K562 (cell line): ENCODE results near the gene PTPN13. TPM values are rescaled to one million over a fixed set of nuclear protein-coding genes. Genes with fewer than 3 reads are reported as not detected.

Source experiments
- ATAC-seq: fragments of 200-7000 bp; cut with Tn5 transposase; 3 replicates; pipeline ENCODE4 v1.9.1; 2020; ENCODE audit warnings: moderate library complexity
- BruUV-seq: library from RNA; stranded (reverse); fragments of 400-500 nt; replicated peaks from 2 replicates; lab custom pipeline; 2021; lab: Mats Ljungman, UMichigan
- CTCF ChIA-PET: fragments of 300-600 bp; formaldehyde crosslinking; extraction: SDS; loops from one replicate; lab custom pipeline; 2021; ENCODE audit warnings: low intra/inter-chr PET ratio; lab: Yijun Ruan, JAX
- POLR2A ChIA-PET: fragments of 300-600, 350-650 bp; sonication (Branson Sonifier 250); formaldehyde crosslinking; extraction: SDS; loops from one replicate; lab custom pipeline; 2021; ENCODE audit warnings: antibody characterized with exemption, inconsistent platforms; lab: Yijun Ruan, JAX
- DNase-seq, 4 experiments: peaks; one replicate each; pipeline versions ENCODE4 v3.0.0 to v3.0.0-alpha.2; 2011 to 2018; ENCODE audit warnings: low spot score in 3 of 4, mixed read lengths in 3 of 4; ENCODE audit errors: extremely low read depth in 1 of 4
- FAIRE-seq: peaks from 2 replicates; lab custom pipeline; 2011; peaks lifted over from hg19 to GRCh38; lab: Jason Lieb, UNC
- H2AFZ ChIP-seq: 2 replicates; pipeline ENCODE4 v1.6.0; 2011; ENCODE audit warnings: low read depth, low read length, control low read depth, inconsistent platforms
- H3K27ac ChIP-seq: fragments of 200-600 bp; 3 replicates; pipeline ENCODE4 v1.8.0; 2011; ENCODE audit warnings: low read depth, mild to moderate bottlenecking, control low read depth, inconsistent platforms, low read length, moderate library complexity, mixed read lengths; ENCODE audit errors: extremely low read depth
- H3K27me3 ChIP-seq, 2 experiments: fragments of 300-600 bp in 1 of 2; 2 replicates in 1 of 2; 3 replicates in 1 of 2; pipeline versions ENCODE4 v1.6.0 to v1.8.0; 2011; ENCODE audit warnings: inconsistent platforms in 2 of 2, low read length in 2 of 2, mild to moderate bottlenecking in 1 of 2, mixed read lengths in 1 of 2, moderate library complexity in 1 of 2; ENCODE audit not compliant: control insufficient read depth in 2 of 2, insufficient read depth in 2 of 2
- H3K36me3 ChIP-seq: fragments of 300-600 bp; 3 replicates; pipeline ENCODE4 v1.8.0; 2011; ENCODE audit warnings: mild to moderate bottlenecking, low read length, inconsistent platforms; ENCODE audit not compliant: control insufficient read depth, insufficient read depth
- H3K4me1 ChIP-seq, 2 experiments: fragments of 200-600 bp in 1 of 2; replicated peaks in 1 of 2; 2 replicates in 1 of 2; 3 replicates in 1 of 2; pipeline versions ENCODE4 v1.5.1 to v1.8.0; 2011; ENCODE audit warnings: inconsistent platforms in 2 of 2, low read length in 2 of 2, mild to moderate bottlenecking in 1 of 2, mixed read lengths in 1 of 2, moderate library complexity in 1 of 2; ENCODE audit not compliant: control insufficient read depth in 2 of 2, insufficient read depth in 2 of 2
- H3K4me2 ChIP-seq: 2 replicates; pipeline ENCODE4 v1.6.1; 2011; ENCODE audit warnings: low read length, control low read depth, inconsistent platforms, mixed read lengths; ENCODE audit not compliant: insufficient read depth
- H3K4me3 ChIP-seq: fragments of 200-600 bp; sonication (generic), shearing (Covaris generic); 2 replicates; pipeline ENCODE4 v1.5.1; 2016; ENCODE audit warnings: control low read depth, inconsistent platforms
- H3K79me2 ChIP-seq: fragments of 200-600 bp; 3 replicates; pipeline ENCODE4 v1.8.0; 2011; ENCODE audit warnings: low read length, inconsistent platforms; ENCODE audit not compliant: control insufficient read depth, insufficient read depth
- H3K9ac ChIP-seq, 2 experiments: 2 replicates each; pipeline versions ENCODE4 v1.6.0 to v1.6.1; 2011; ENCODE audit warnings: low read depth in 2 of 2, low read length in 2 of 2, control low read depth in 1 of 2, inconsistent platforms in 1 of 2, mild to moderate bottlenecking in 1 of 2, mixed read lengths in 1 of 2; ENCODE audit not compliant: insufficient read depth in 1 of 2
- H3K9me1 ChIP-seq: one replicate; pipeline ENCODE4 v1.6.0; 2011; ENCODE audit warnings: inconsistent platforms, mild to moderate bottlenecking, low read length, moderate library complexity; ENCODE audit not compliant: control insufficient read depth, insufficient read depth
- H3K9me3 ChIP-seq: replicated peaks from 2 replicates; pipeline ENCODE4 v1.5.1; 2011; ENCODE audit warnings: low read depth, low read length, inconsistent platforms; ENCODE audit not compliant: control insufficient read depth, insufficient read depth
- H4K20me1 ChIP-seq: replicated peaks from 2 replicates; pipeline ENCODE4 v1.6.1; 2011; ENCODE audit warnings: low read length, inconsistent platforms, mixed read lengths; ENCODE audit not compliant: control insufficient read depth, insufficient read depth
- CREM ChIP-seq: IDR thresholded peaks from 2 replicates; pipeline ENCODE4 v1.6.1; 2014; ENCODE audit warnings: antibody characterized with exemption, low read depth
- GMEB1 ChIP-seq: fragments of 250-450 bp; sonication (Bioruptor Pico); IDR thresholded peaks from 2 replicates; pipeline ENCODE4 v1.4.0; 2020; ENCODE audit warnings: mild to moderate bottlenecking
- KLF10 ChIP-seq: fragments of 250-450 bp; sonication (Bioruptor Pico); IDR thresholded peaks from 2 replicates; pipeline ENCODE4 v1.6.1; 2021; ENCODE audit warnings: matching md5 sums
- RAD51 ChIP-seq: fragments of 450-650 bp; IDR thresholded peaks from 2 replicates; pipeline ENCODE4 v1.7.1; 2016; ENCODE audit warnings: low read depth, mild to moderate bottlenecking, borderline replicate concordance
- SMARCB1 ChIP-seq: IDR thresholded peaks from 2 replicates; pipeline ENCODE4 v1.6.1; 2011; ENCODE audit warnings: improper control_type of control experiment, low read depth; ENCODE audit not compliant: insufficient read length
- THRAP3 ChIP-seq: fragments of 450-650 bp; IDR thresholded peaks from 2 replicates; pipeline ENCODE4 v1.6.1; 2016; ENCODE audit warnings: mild to moderate bottlenecking, inconsistent platforms, borderline replicate concordance
- USF2 ChIP-seq: sonication (generic); formaldehyde crosslinking; IDR thresholded peaks from 2 replicates; pipeline ENCODE4 v1.5.0; 2020; ENCODE audit warnings: missing genetic modification reagents
- ZBTB17 ChIP-seq: fragments of 450-650 bp; formaldehyde crosslinking; IDR thresholded peaks from 2 replicates; pipeline ENCODE4 v1.4.0; 2020; ENCODE audit warnings: mild to moderate bottlenecking
- ZFPM2 ChIP-seq: fragments of 250-450 bp; sonication (Bioruptor Pico); IDR thresholded peaks from 2 replicates; pipeline ENCODE4 v1.5.1; 2022; ENCODE audit warnings: mild to moderate bottlenecking
- ZNF584 ChIP-seq: fragments of 200-800 bp; sonication (Bioruptor generic); IDR thresholded peaks from 2 replicates; pipeline ENCODE4 v1.6.1; 2016; ENCODE audit warnings: low read depth, mild to moderate bottlenecking, missing genetic modification characterization, missing compliant biosample characterization
- WGBS: fragments of 100-300 bp; shearing (Covaris generic); methylation state at CpG from one replicate; pipeline ENCODE4 v1.1.6; 2016; ENCODE audit warnings: low coverage, mixed read lengths; ENCODE audit not compliant: insufficient coverage; ENCODE audit errors: missing lambda C conversion rate; 5-methylcytosine and 5-hydroxymethylcytosine counted together
- in situ Hi-C: fragments of 300-500 bp; cut with MboI; formaldehyde crosslinking; loops from 4 replicates; pipeline ENCODE4 v1.15.0; 2018; ENCODE audit warnings: inconsistent platforms, mixed read lengths
- intact Hi-C: fragments of 100-400 bp; cut with micrococcal nuclease; formaldehyde crosslinking; loops from 2 replicates; pipeline ENCODE4 v1.14.2; 2022
- polyA plus RNA-seq, 8 experiments: library from polyadenylated mRNA; depleted of rRNA in 4 of 8; stranded (reverse) in 5 of 8; unstranded in 3 of 8; fragments of >200 nt; fragmentation: Nextera tagmentation in 2 of 8; fragmentation: Illumina TruSeq in 1 of 8; extraction: Ambion mirVana in 2 of 8; extraction: Trizol in 1 of 8; gene quantifications; 2 replicates each; pipeline versions ENCODE4 v1.2.1 to v1.2.3, GENCODE V29; 2011 to 2014; ENCODE audit warnings: inconsistent platforms in 1 of 8, missing spikeins in 1 of 8
- total RNA-seq, 7 experiments: library from RNA; depleted of rRNA in 6 of 7; stranded (reverse); fragments of >200 nt in 6 of 7; fragmentation: Illumina TruSeq in 2 of 7; extraction: Trizol in 2 of 7; gene quantifications; 2 replicates each; pipeline versions ENCODE4 v1.2.1 to v1.2.3, GENCODE V29; 2011 to 2021; ENCODE audit warnings: low replicate concordance in 1 of 7
- TF ChIP-seq, protein P1 (sequence below): fragments of 250-450 bp; sonication (Bioruptor Pico); IDR thresholded peaks from 2 replicates; pipeline ENCODE4 v1.8.0; 2021; ENCODE audit warnings: moderate library complexity, mild to moderate bottlenecking, inconsistent platforms
- TF ChIP-seq, protein P2 (sequence below): fragments of 450-650 bp; formaldehyde crosslinking; IDR thresholded peaks from 2 replicates; pipeline ENCODE4 v1.4.0; 2020; ENCODE audit warnings: mild to moderate bottlenecking, mixed read lengths

PTPN13 gene
- total and polyA plus RNA-seq, 9 of the 15 experiments (the other 6 are each of a cell fraction or from before 2014, with no cell fraction given), result 0.33 TPM; not detected in 8

DNA sequence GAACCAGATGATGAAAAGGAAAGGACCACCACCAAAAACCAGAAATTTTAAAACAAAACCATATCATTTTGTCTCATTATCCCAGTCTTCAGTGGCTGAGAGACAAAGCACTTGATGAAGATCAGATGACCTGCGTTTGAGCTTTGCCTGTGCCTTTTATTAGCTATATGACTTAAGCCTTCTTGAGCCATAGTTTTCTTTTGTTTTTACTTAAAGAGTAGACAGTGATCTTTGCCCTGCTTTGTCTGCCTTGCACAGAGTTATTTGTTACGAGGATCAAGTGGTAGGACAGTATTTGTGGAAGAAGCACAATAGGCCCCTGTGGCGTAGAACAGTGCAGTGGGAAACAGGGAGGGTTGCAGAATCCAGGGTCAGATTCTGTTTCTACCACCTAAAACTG lies 165.2 kb downstream of the PTPN13 start:
- 0% methylated on average over 3 of the region's 3 CpGs for WGBS
- H3K79me2 ChIP-seq, result no peaks in the 10 kb centered on the region
- H4K20me1 ChIP-seq, result no peaks in the 10 kb centered on the region
- TF ChIP-seq ZBTB17 (CRISPR knock-in tag), result no peak
- TF ChIP-seq, protein P1, sequence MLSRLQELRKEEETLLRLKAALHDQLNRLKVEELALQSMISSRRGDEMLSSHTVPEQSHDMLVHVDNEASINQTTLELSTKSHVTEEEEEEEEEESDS (CRISPR knock-in tag), result no peak
- no peak for TF ChIP-seq CREM
- TF ChIP-seq ZNF584, result no peak
- no peak for TF ChIP-seq THRAP3
- TF ChIP-seq, all 486 proteins: peak for 0
- no peaks in the 10 kb centered on the region for H3K9me3 ChIP-seq
- H3K27me3 ChIP-seq, result no peaks in the 10 kb centered on the region
- H3K27ac ChIP-seq, result no peak overlapping the region
- in situ Hi-C loops (no loop called here), intact Hi-C loops (no loop called here)
- ChIA-PET CTCF (no interaction called here), POLR2A (no interaction called here)
- DNase-seq (no peak), FAIRE-seq (no peak), ATAC-seq (no peak)
- H3K4me1 ChIP-seq, result no peaks in the 10 kb centered on the region
- H3K4me3 ChIP-seq, result no peak overlapping the region
- no TSS peak for BruUV-seq
- no peak overlapping the region for H3K4me2 ChIP-seq
- H3K9ac ChIP-seq, result no peak overlapping the region
- no peak overlapping the region for H2AFZ ChIP-seq
- no peaks in the 10 kb centered on the region for H3K36me3 ChIP-seq
- H3K9me1 ChIP-seq, result no peaks in the 10 kb centered on the region

- Histone ChIP-seq H3K36me3 (no peaks in the 10 kb centered on the region), H3K79me2 (no peaks in the 10 kb centered on the region), H3K9ac (no peak overlapping the region), H3K9me1 (no peaks in the 10 kb centered on the region), H4K20me1 (no peaks in the 10 kb centered on the region), H3K4me1 (no peaks in the 10 kb centered on the region), H2AFZ (no peak overlapping the region), H3K4me2 (no peak overlapping the region), H3K9me3 (no peaks in the 10 kb centered on the region), H3K4me3 (no peak overlapping the region), H3K27ac (no peak overlapping the region), H3K27me3 (no peaks in the 10 kb centered on the region)
- intact Hi-C loops, result no loop called here
- CTCF ChIA-PET, result no interaction called here
- ATAC-seq (no peak), FAIRE-seq (no peak), DNase-seq (no peak)
- TF ChIP-seq RAD51 (peak; percentile 70), ZFPM2 (CRISPR knock-in tag) (no peak), KLF10 (no peak), SMARCB1 (no peak), USF2 (CRISPR knock-in tag) (peak; percentile 32; the same call in 1 of the 2 replicates), GMEB1 (CRISPR knock-in tag) (no peak)
- TF ChIP-seq, protein P2, sequence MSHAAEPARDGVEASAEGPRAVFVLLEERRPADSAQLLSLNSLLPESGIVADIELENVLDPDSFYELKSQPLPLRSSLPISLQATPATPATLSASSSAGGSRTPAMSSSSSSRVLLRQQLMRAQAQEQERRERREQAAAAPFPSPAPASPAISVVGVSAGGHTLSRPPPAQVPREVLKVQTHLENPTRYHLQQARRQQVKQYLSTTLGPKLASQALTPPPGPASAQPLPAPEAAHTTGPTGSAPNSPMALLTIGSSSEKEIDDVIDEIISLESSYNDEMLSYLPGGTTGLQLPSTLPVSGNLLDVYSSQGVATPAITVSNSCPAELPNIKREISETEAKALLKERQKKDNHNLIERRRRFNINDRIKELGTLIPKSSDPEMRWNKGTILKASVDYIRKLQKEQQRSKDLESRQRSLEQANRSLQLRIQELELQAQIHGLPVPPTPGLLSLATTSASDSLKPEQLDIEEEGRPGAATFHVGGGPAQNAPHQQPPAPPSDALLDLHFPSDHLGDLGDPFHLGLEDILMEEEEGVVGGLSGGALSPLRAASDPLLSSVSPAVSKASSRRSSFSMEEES (CRISPR knock-in tag), result peak; percentile 50
- in situ Hi-C loops, result no loop called here
- WGBS, result 0% methylated on average over 5 of the region's 5 CpGs
- POLR2A ChIA-PET, result no interaction called here
- no TSS peak for BruUV-seq
Measured at GRCh38 chr4:86762649-86763048, 168.5 kb downstream of the PTPN13 start.
